T-cell (primary cell): ENCODE data around the gene GYG1. TPM values are rescaled to one million over a fixed set of nuclear protein-coding genes. Genes with fewer than 3 reads are reported as not detected.

Experiments
- ATAC-seq, 4 experiments: fragments of 200-7000 bp in 3 of 4; fragments of 150-1000 bp in 1 of 4; cut with Tn5 transposase; replicated peaks in 1 of 4; 1 replicate in 3 of 4; 2 replicates in 1 of 4; pipeline ENCODE4 v1.10.0; 2021; ENCODE audit warnings: moderate library complexity in 3 of 4, mild to moderate bottlenecking in 2 of 4, moderate number of reproducible peaks in 1 of 4
- CTCF ChIA-PET, 2 donors: fragments of 300-600 bp; sonication (Branson Sonifier 250); formaldehyde crosslinking; loops; one replicate each; lab custom pipeline; 2022; ENCODE audit warnings: antibody characterized with exemption in 2 of 2; lab: Charles Lee
- POLR2A ChIA-PET, 2 donors: fragments of 300-600 bp; sonication (Branson Sonifier 250); formaldehyde crosslinking; loops; one replicate each; lab custom pipeline; 2022; ENCODE audit warnings: antibody characterized with exemption in 2 of 2; lab: Charles Lee
- DNase-seq, 35 experiments: peaks; one replicate each; pipeline versions ENCODE4 v3.0.0 to v3.0.0-alpha.2; 2013 to 2023
- H3K27ac ChIP-seq: one replicate; pipeline ENCODE4 v1.5.1; 2013; ENCODE audit warnings: low read length
- H3K27me3 ChIP-seq, 2 experiments: replicated peaks in 1 of 2; 1 replicate in 1 of 2; 2 replicates in 1 of 2; pipeline versions ENCODE4 v1.6.1 to v1.7.0; 2013; ENCODE audit warnings: low read length in 1 of 2, mixed read lengths in 1 of 2; ENCODE audit not compliant: control insufficient read depth in 2 of 2, insufficient read depth in 2 of 2; ENCODE audit errors: extremely low read depth in 1 of 2
- H3K36me3 ChIP-seq, 2 donors: 1 replicate in 1 of 2; 2 replicates in 1 of 2; pipeline versions ENCODE4 v1.6.1 to v1.7.0; 2013; ENCODE audit warnings: low read length in 1 of 2; ENCODE audit not compliant: control insufficient read depth in 2 of 2, insufficient read depth in 1 of 2; ENCODE audit errors: extremely low read depth in 1 of 2
- H3K4me1 ChIP-seq, 2 experiments: 1 replicate in 1 of 2; 2 replicates in 1 of 2; pipeline versions ENCODE4 v1.6.1 to v1.7.0; 2013; ENCODE audit warnings: low read length in 2 of 2, mixed read lengths in 1 of 2; ENCODE audit not compliant: insufficient read depth in 2 of 2, control insufficient read depth in 1 of 2; ENCODE audit errors: extremely low read depth in 1 of 2
- H3K4me3 ChIP-seq, 2 donors: 1 replicate in 1 of 2; 2 replicates in 1 of 2; pipeline versions ENCODE4 v1.5.1 to v1.7.0; 2013; ENCODE audit warnings: mild to moderate bottlenecking in 2 of 2, low read length in 1 of 2, moderate library complexity in 1 of 2; ENCODE audit not compliant: control insufficient read depth in 1 of 2; ENCODE audit errors: extremely low read depth in 1 of 2
- H3K9me3 ChIP-seq: 2 replicates; pipeline ENCODE4 v1.7.0; 2013
- H3K27ac Mint-ChIP-seq, 2 donors: one replicate each; pipeline ENCODE4 v1.8.0; 2020 to 2021; ENCODE audit warnings: mild to moderate bottlenecking in 2 of 2, mixed read lengths in 2 of 2
- H3K27me3 Mint-ChIP-seq, 2 donors: one replicate each; pipeline ENCODE4 v1.8.0; 2021 to 2022; ENCODE audit warnings: mixed read lengths in 2 of 2
- H3K36me3 Mint-ChIP-seq: one replicate; pipeline ENCODE4 v1.8.0; 2021; ENCODE audit warnings: mixed read lengths
- H3K4me1 Mint-ChIP-seq, 3 donors: one replicate each; pipeline ENCODE4 v1.8.0; 2020 to 2022; ENCODE audit warnings: mixed read lengths in 3 of 3, mild to moderate bottlenecking in 1 of 3
- H3K4me3 Mint-ChIP-seq, 3 donors: one replicate each; pipeline ENCODE4 v1.8.0; 2020 to 2022; ENCODE audit warnings: mild to moderate bottlenecking in 3 of 3, mixed read lengths in 3 of 3, moderate library complexity in 3 of 3
- H3K9me3 Mint-ChIP-seq, 3 donors: one replicate each; pipeline ENCODE4 v1.8.0; 2020 to 2022; ENCODE audit warnings: mixed read lengths in 3 of 3
- WGBS: methylation state at CpG from one replicate; pipeline ENCODE4 v1.1.5; 2013; ENCODE audit warnings: missing lambda C conversion rate; ENCODE audit not compliant: insufficient coverage; 5-methylcytosine and 5-hydroxymethylcytosine counted together
- total RNA-seq, 35 experiments: library from RNA in 6 of 35; stranded (reverse) in 6 of 35; fragments of 120-200 nt in 1 of 35; gene quantifications; one replicate each; pipeline versions ENCODE4 v1.2.1 to v1.2.4 and lab custom pipeline; 2013 to 2026

GYG1 gene
- total RNA-seq, 5 donors from 2014 or later (not counting 1 experiment from before 2014, with no cell fraction given): 16.3 to 30.4 (median 25.7) TPM

DNA sequence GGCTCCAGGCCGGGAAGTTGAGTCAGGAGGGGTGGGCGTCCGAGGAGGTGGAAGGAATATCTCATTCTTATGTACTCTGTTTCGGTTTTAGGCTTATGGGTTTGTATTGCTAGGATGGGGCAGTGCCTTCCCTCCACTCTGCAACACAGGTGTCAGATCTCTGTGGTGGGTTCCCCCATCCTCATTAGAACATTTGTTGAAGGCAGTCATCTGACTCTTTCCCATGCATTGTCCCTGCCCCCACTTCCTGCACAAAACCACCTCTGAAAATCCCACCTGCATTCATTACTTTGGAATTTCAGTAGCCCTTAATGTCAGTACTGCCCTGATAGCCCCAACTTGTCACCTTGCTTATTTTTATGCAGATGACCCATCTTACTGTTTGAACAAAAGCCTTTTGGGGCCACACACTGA, 29.5 kb downstream of the GYG1 start:
- no peak for DNase-seq
- peak overlapping the region; percentile 7 to 68 for H3K27ac Mint-ChIP-seq
- POLR2A ChIA-PET: no interaction called here

DNA sequence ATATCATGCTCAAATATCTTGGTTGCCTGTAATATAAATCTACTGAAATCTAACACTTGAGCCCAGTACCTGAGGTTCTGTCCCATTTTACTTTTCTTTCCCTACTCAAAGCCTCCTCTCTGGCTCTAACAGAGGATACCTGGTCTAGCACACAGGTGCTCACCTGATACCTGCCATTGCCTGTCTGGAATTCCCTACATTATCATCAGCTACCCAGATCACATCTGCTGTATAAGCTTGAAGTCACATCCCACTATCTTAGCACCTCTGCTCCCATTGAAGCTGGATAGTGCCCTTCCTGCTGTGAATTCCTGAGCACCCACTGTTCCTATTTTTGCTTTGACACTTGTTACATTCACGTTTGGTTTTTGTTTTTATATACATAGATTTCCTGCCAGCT, 30.5 kb downstream of the GYG1 start:
- Mint-ChIP-seq H3K27ac (no peak overlapping the region), H3K4me1 (peaks cover 0 to 20% (median 20%) of the 10 kb centered on the region in 3 donors), H3K9me3 (peaks cover 0 to 7% (median 0%) of the 10 kb centered on the region in 3 donors), H3K36me3 (peaks cover 54% of the 10 kb centered on the region), H3K4me3 (no peak overlapping the region), H3K27me3 (no peaks in the 10 kb centered on the region)
- no peaks in the 10 kb centered on the region for H3K27me3 ChIP-seq
- H3K4me3 ChIP-seq: no peak overlapping the region
- ATAC-seq (no peak), DNase-seq (no peak)
- ChIA-PET CTCF (interaction anchor here (0.6 kb wide), 3 partner anchors 25 to 1122 kb away, joined by 3 to 4 read pairs (median 3); no protein-coding TSS in a partner anchor), POLR2A (interaction anchor here in 1 of 2 donors (0.5 to 0.7 kb wide), 2 partner anchors 9 to 13 kb away, joined by 6 to 7 read pairs; no protein-coding TSS in a partner anchor)
- no peak overlapping the region for H3K27ac ChIP-seq
- H3K4me1 ChIP-seq: peaks cover 0 to 4% of the 10 kb centered on the region in 2 experiments
- no peaks in the 10 kb centered on the region for H3K9me3 ChIP-seq
- no CpG with 5 or more reads among the region's 1 CpG for whole genome bisulfite sequencing
- peaks cover 2 to 43% of the 10 kb centered on the region in 2 donors for H3K36me3 ChIP-seq

More for the DNA sequence above, 29.5 kb downstream of the GYG1 start:
- no CpG with 5 or more reads among the region's 4 CpGs for WGBS
- Histone ChIP-seq H3K27me3 (no peaks in the 10 kb centered on the region), H3K36me3 (peaks cover 2 to 38% of the 10 kb centered on the region in 2 donors), H3K27ac (no peak overlapping the region), H3K9me3 (no peaks in the 10 kb centered on the region), H3K4me3 (no peak overlapping the region), H3K4me1 (peaks cover 0 to 4% of the 10 kb centered on the region in 2 experiments)
- H3K4me1 Mint-ChIP-seq: peaks cover 0 to 26% (median 25%) of the 10 kb centered on the region in 3 donors
- H3K4me3 Mint-ChIP-seq: no peak overlapping the region
- H3K36me3 Mint-ChIP-seq: peaks cover 53% of the 10 kb centered on the region
- CTCF ChIA-PET: interaction anchor here (0.6 kb wide), 2 partner anchors 26 to 139 kb away, joined by 3 to 4 read pairs; no protein-coding TSS in a partner anchor
- peaks cover 0 to 7% (median 0%) of the 10 kb centered on the region in 3 donors for H3K9me3 Mint-ChIP-seq
- H3K27me3 Mint-ChIP-seq: no peaks in the 10 kb centered on the region
- ATAC-seq: no peak

DNA sequence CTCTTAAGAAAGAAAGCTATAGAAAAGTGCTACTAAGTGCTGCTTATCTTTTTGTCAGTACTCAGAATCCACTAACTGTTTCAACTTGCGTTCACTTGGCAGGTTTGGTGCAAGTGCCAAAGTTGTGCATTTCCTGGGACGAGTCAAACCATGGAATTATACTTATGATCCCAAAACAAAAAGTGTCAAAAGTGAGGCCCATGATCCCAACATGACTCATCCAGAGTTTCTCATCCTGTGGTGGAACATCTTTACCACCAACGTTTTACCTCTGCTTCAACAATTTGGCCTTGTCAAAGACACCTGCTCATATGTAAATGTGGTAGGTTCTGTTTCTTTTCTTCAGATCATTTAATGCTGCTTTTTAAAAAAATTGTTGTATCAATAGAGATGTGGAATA, 32.6 kb downstream of the GYG1 start:
- Histone ChIP-seq H3K27ac (no peak overlapping the region), H3K36me3 (peaks cover 2 to 41% of the 10 kb centered on the region in 2 donors), H3K4me1 (no peaks in the 10 kb centered on the region), H3K9me3 (no peaks in the 10 kb centered on the region), H3K4me3 (no peak overlapping the region), H3K27me3 (no peaks in the 10 kb centered on the region)
- ChIA-PET CTCF (no interaction called here), POLR2A (no interaction called here)
- no CpG with 5 or more reads among the region's 3 CpGs for WGBS
- H3K36me3 Mint-ChIP-seq: peaks cover 61% of the 10 kb centered on the region
- no peak for ATAC-seq
- DNase-seq: no peak
- H3K27ac Mint-ChIP-seq: no peak overlapping the region
- peaks cover 0 to 7% (median 0%) of the 10 kb centered on the region in 3 donors for H3K9me3 Mint-ChIP-seq
- no peaks in the 10 kb centered on the region for H3K27me3 Mint-ChIP-seq
- no peak overlapping the region for H3K4me3 Mint-ChIP-seq
- H3K4me1 Mint-ChIP-seq: peaks cover 0 to 15% (median 13%) of the 10 kb centered on the region in 3 donors

DNA sequence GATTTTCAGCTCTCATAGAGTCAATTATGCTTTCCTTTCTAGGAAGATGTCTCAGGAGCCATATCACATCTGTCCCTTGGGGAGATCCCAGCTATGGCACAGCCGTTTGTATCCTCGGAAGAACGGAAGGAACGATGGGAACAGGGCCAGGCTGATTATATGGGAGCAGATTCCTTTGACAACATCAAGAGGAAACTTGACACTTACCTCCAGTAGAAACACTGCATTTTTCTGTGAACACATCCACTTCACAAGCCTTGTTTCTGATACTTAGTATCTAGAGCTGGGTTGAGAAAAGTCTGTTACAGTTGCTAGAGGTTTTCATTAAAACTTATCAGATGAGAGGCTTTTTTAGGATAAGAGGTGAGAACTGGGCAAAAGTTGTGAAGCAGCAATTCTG, 35.4 kb downstream of the GYG1 start:
- Mint-ChIP-seq H3K27me3 (no peaks in the 10 kb centered on the region), H3K4me3 (no peak overlapping the region), H3K9me3 (peaks cover 0 to 7% (median 0%) of the 10 kb centered on the region in 3 donors), H3K4me1 (no peaks in the 10 kb centered on the region), H3K27ac (peak overlapping the region; percentile 29 to 59), H3K36me3 (peaks cover 60% of the 10 kb centered on the region)
- DNase-seq: no peak
- H3K27me3 ChIP-seq: no peaks in the 10 kb centered on the region
- no peak overlapping the region for H3K27ac ChIP-seq
- no peaks in the 10 kb centered on the region for H3K9me3 ChIP-seq
- H3K4me3 ChIP-seq: no peak overlapping the region
- ATAC-seq: no peak
- peaks cover 2 to 34% of the 10 kb centered on the region in 2 donors for H3K36me3 ChIP-seq
- H3K4me1 ChIP-seq: no peaks in the 10 kb centered on the region
- WGBS: no CpG with 5 or more reads among the region's 4 CpGs
- POLR2A ChIA-PET: no interaction called here
- CTCF ChIA-PET: no interaction called here

DNA sequence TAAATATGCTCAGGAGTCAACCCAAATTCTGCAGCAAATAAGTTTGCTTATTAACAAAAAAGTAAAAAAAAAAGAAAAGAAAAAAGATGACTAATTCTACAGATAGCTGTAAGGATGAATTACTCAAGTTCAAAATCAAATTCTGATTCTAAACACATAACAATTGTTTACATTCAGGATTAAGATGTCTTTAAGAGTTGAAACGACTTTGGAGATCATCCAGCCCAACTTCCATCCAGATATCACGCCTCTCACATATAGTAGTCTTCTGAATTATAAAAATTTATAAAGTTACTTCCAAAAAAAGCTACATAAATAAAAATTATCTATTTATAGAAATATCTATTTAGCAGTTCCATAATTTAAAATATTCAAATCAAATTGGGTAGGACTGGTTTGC, 39.8 kb downstream of the GYG1 start:
- no peaks in the 10 kb centered on the region for H3K4me1 Mint-ChIP-seq
- peaks cover 37% of the 10 kb centered on the region for H3K36me3 Mint-ChIP-seq
- Histone ChIP-seq H3K9me3 (no peaks in the 10 kb centered on the region), H3K4me3 (no peak overlapping the region), H3K4me1 (no peaks in the 10 kb centered on the region), H3K36me3 (peaks cover 0 to 9% of the 10 kb centered on the region in 2 donors), H3K27me3 (no peaks in the 10 kb centered on the region), H3K27ac (no peak overlapping the region)
- no peaks in the 10 kb centered on the region for H3K9me3 Mint-ChIP-seq
- ChIA-PET POLR2A (interaction anchor here in 1 of 2 donors (0.5 to 0.7 kb wide), 2 partner anchors 9 to 103 kb away, joined by 4 to 7 read pairs; no protein-coding TSS in a partner anchor), CTCF (interaction anchor here in 1 of 2 donors (1.0 kb wide), 1 partner anchor 11 kb away, joined by 3 read pairs; no protein-coding TSS in a partner anchor)
- H3K27me3 Mint-ChIP-seq: no peaks in the 10 kb centered on the region
- no peak for ATAC-seq
- WGBS: no CpG with 5 or more reads among the region's 2 CpGs
- H3K4me3 Mint-ChIP-seq: no peak overlapping the region
- no peak overlapping the region for H3K27ac Mint-ChIP-seq
- DNase-seq: no peak

DNA sequence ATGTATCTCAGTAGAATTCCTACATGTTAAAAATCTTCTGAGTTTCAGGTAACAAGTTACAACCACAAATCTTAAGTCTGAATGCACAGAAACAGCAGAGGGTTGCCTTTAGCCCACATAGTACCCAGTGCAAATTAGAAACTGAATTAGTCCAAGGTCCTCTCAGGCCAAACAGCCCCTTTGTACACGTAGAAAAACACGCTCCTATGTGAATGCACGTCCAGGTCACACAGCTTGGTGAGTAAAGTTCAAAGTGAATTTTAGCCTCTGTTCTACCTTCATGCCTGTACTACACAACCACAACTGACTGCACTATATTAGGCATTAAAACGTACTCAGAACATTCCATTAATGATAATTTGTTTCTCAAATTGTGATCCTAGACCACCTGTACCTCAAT, 46.3 kb downstream of the GYG1 start:
- Histone ChIP-seq H3K36me3 (peaks cover 0 to 24% of the 10 kb centered on the region in 2 donors), H3K27ac (no peak overlapping the region), H3K9me3 (no peaks in the 10 kb centered on the region), H3K4me3 (no peak overlapping the region), H3K27me3 (no peaks in the 10 kb centered on the region), H3K4me1 (no peaks in the 10 kb centered on the region)
- H3K27me3 Mint-ChIP-seq: no peaks in the 10 kb centered on the region
- WGBS: 100% methylated on average over 2 of the region's 4 CpGs
- no peak overlapping the region for H3K27ac Mint-ChIP-seq
- ChIA-PET POLR2A (no interaction called here), CTCF (no interaction called here)
- peaks cover under 1 to 6% (median 6%) of the 10 kb centered on the region in 3 donors for H3K4me1 Mint-ChIP-seq
- DNase-seq: no peak
- no peak overlapping the region for H3K4me3 Mint-ChIP-seq
- H3K9me3 Mint-ChIP-seq: no peaks in the 10 kb centered on the region
- ATAC-seq: no peak
- H3K36me3 Mint-ChIP-seq: peaks cover 27% of the 10 kb centered on the region
